Measurements from ENCODE around the gene KISS1R.
"Not testable (repeated sequence)": the region's sequence is repeated elsewhere in the genome, so short reads cannot be mapped to it uniquely, and the experiment has no call there.

KISS1R gene

GRCh38 chr19:955803-956765 lies 39.0 kb downstream of the KISS1R start:
- no peak for DNase-seq

- no peak for DNase-seq
Measured at GRCh38 chr19:956766-957440, 39.8 kb downstream of the KISS1R start.

GRCh38 chr19:957578-957977 lies 40.4 kb downstream of the KISS1R start:
- DNase-seq, result not testable (repeated sequence)

GRCh38 chr19:958967-959855 lies 42.1 kb downstream of the KISS1R start:
- peak; percentile 24 for DNase-seq

GRCh38 chr19:960020-960419 lies 42.9 kb downstream of the KISS1R start:
- no peak for DNase-seq

GRCh38 chr19:960601-960938 lies 43.4 kb downstream of the KISS1R start:
- no peak for DNase-seq

- DNase-seq, result peak; percentile 72
Measured at GRCh38 chr19:961866-962620, 44.9 kb downstream of the KISS1R start.

- DNase-seq, result no peak
Measured at GRCh38 chr19:962683-963400, 45.7 kb downstream of the KISS1R start.

- DNase-seq, result no peak
Measured at GRCh38 chr19:963486-963951, 46.4 kb downstream of the KISS1R start.

GRCh38 chr19:964116-964520 lies 47.0 kb downstream of the KISS1R start:
- no peak for DNase-seq

- no peak for DNase-seq
Measured at GRCh38 chr19:964761-965694, 47.9 kb downstream of the KISS1R start.

GRCh38 chr19:966485-967088 lies 49.5 kb downstream of the KISS1R start:
- DNase-seq, result no peak
